ENCODE measurements around the gene PUSL1.

The PUSL1 gene

DNA sequence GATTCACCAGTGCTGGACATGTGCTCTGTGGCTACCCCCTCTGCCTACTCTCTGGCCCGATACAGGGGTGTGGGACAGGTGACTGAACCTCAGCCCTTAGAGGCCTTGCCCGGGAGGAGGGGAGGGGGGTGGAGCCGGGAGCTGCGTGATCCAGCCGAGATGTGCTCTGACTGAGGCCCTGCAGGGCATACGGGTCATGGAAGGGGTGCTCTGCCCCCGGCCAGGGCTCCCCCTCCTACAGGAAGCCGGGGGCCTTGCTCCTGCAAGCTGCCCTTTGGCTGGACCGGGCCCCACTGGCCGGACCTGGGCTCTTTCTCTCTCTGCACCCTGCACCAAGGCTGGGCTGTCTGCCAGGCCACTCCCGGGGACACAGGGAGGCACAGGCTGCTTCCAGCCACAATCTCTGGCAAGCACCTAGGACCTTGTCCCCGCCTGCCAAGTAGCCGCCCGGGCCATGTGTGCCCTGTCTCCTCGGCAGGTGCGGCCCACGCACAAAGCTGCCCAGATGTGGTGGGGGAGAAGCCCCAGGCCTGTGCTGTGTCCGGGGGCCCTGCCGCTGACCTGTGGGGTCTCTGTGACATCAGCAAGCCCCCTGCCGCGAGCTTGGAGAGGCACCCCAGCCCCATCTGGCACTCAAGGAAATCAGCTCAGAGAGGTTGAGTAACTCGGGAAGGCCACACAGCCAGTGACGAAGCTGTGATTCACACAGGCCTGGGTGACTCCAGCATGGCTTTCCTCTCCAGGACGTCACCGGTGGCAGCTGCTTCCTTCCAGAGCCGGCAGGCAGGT is 26.7 kb upstream of the PUSL1 start:
- no peak overlapping the region for H3K27ac Mint-ChIP-seq
- H3K27me3 Mint-ChIP-seq (ENCODE audit: low read depth, poor library complexity) = no peaks in the 10 kb centered on the region
- H3K4me1 Mint-ChIP-seq = peaks cover 14% of the 10 kb centered on the region
- H3K9me3 Mint-ChIP-seq = no peaks in the 10 kb centered on the region
- no peaks in the 10 kb centered on the region for H3K36me3 Mint-ChIP-seq (ENCODE audit: low read depth)
- no peak for DNase-seq
- TF ChIP-seq CTCF (IDR thresholded peaks at IDR 0.05) = no peak
- no peak overlapping the region for H3K4me3 Mint-ChIP-seq

DNA sequence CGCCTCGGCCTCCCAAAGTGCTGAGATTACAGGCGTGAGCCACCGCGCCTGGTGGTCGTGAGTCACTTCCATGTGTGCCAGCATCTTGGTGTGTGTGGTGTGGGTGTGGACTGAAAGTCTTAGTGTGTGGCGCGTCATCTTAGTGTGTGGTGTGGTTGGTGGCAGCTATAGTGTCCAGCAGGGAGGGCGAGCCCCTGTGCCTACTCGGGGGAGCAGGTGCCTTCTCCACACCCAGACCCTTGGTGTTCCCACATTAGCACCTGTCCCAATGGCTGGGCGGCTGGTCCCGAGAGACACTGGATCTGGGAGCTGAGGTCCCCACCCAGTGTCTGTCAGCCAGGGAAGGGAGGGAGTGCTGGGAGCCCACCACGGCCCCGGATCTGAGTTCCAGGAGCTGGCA is 25.4 kb upstream of the PUSL1 start:
- DNase-seq = no peak
- H3K27me3 Mint-ChIP-seq (ENCODE audit: low read depth, poor library complexity) = peaks cover 1% of the 10 kb centered on the region
- H3K4me3 Mint-ChIP-seq = no peak overlapping the region
- no peak for TF ChIP-seq CTCF (IDR thresholded peaks at IDR 0.05)
- no peak overlapping the region for H3K27ac Mint-ChIP-seq
- peaks cover 14% of the 10 kb centered on the region for H3K4me1 Mint-ChIP-seq
- H3K36me3 Mint-ChIP-seq (ENCODE audit: low read depth) = no peaks in the 10 kb centered on the region
- H3K9me3 Mint-ChIP-seq = no peaks in the 10 kb centered on the region

DNA sequence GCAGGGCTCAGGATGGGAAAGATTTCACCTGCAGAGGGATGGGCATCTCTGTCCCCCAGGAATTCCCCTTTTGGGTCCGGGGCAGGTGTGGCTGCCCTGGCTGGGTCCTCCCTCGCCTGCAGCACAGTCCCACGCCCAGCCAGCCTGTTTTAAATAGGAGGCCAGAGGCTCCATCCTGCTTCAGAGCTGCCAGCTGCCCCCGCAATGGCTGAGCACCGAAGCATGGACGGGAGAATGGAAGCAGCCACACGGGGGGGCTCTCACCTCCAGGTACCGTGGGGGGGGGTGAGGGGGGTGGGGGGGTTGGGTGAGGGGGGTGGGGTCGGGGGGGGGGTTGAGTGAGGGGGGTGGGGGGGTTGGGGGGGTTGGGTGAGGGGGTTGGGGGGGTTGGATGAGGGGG is 24.6 kb upstream of the PUSL1 start:
- Mint-ChIP-seq H3K27me3 (ENCODE audit: low read depth, poor library complexity) (peaks cover 3% of the 10 kb centered on the region), H3K27ac (no peak overlapping the region), H3K9me3 (no peaks in the 10 kb centered on the region), H3K4me3 (no peak overlapping the region), H3K36me3 (ENCODE audit: low read depth) (no peaks in the 10 kb centered on the region), H3K4me1 (peaks cover 14% of the 10 kb centered on the region)
- no peak for TF ChIP-seq CTCF (IDR thresholded peaks at IDR 0.05)
- DNase-seq = no peak

DNA sequence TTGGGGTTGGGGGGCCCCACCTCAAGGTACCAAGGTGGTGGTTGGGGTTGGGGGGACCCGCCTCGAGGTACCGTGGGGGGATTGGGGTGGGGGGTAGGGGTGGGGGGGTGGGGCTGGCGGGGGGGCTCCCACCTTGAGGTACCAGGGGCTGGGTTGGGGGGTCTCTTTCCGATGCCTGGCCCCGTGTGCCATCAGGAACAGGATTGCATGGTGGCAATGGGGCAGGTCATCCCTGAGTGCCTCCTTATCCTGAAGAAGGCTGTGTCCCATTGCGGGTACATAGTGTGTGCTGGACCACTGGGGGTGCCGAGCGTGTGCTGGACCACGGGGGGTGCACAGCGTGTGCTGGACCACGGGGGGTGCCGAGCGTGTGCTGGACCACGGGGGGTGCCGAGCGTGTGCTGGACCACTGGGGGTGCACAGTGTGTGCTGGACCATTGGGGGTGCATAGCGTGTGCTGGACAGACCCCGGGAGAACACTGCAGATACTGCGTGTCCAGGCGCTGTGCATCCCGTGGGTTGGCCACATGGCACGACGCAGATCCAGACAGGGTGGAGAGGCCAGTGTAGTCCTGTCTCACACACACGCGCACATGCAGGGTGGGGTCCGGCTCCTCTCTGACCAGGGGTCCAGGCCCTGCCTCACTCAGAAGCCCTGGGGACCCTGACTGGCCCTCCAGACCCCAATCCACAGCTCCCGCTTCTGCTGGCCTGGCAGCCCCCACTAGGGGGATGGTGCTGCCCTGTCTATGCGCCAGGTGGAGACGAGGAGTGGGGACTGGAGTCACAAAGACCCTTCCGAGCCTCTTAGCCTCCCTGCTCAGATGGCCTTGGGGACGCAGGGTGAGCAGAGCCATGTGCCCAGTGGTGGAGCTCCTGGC is 23.9 kb upstream of the PUSL1 start:
- no peaks in the 10 kb centered on the region for H3K9me3 Mint-ChIP-seq
- H3K27me3 Mint-ChIP-seq (ENCODE audit: low read depth, poor library complexity) = peaks cover 3% of the 10 kb centered on the region
- H3K4me1 Mint-ChIP-seq = peaks cover 14% of the 10 kb centered on the region
- H3K4me3 Mint-ChIP-seq = no peak overlapping the region
- no peak for DNase-seq
- H3K36me3 Mint-ChIP-seq (ENCODE audit: low read depth) = no peaks in the 10 kb centered on the region
- no peak for TF ChIP-seq CTCF (IDR thresholded peaks at IDR 0.05)
- H3K27ac Mint-ChIP-seq = no peak overlapping the region

- H3K4me1 Mint-ChIP-seq = peaks cover 14% of the 10 kb centered on the region
- DNase-seq = no peak
- TF ChIP-seq CTCF (IDR thresholded peaks at IDR 0.05) = no peak
- H3K27ac Mint-ChIP-seq = no peak overlapping the region
- H3K4me3 Mint-ChIP-seq = no peak overlapping the region
- H3K9me3 Mint-ChIP-seq = no peaks in the 10 kb centered on the region
- H3K36me3 Mint-ChIP-seq (ENCODE audit: low read depth) = no peaks in the 10 kb centered on the region
- H3K27me3 Mint-ChIP-seq (ENCODE audit: low read depth, poor library complexity) = peaks cover 3% of the 10 kb centered on the region
Measured at GRCh38 chr1:1285102-1285571, 23.3 kb upstream of the PUSL1 start.
